ENCODE results near the gene USH2A. TPM values are rescaled to one million over a fixed set of nuclear protein-coding genes. Genes with fewer than 3 reads are reported as not detected.

Gene USH2A
- total RNA-seq, 1 donor from 2014 or later = not detected

- no peak overlapping the region for H3K4me3 ChIP-seq (ENCODE audit: low read depth, low read length)
- DNase-seq (ENCODE audit: low read depth) = no peak
- TF ChIP-seq CTCF (conservative IDR thresholded peaks at IDR 0.05; ENCODE audit: low read depth, low read length) = no peak
Observed at GRCh38 chr1:215600867-215601266, 822.4 kb downstream of the USH2A start.

- no peak for DNase-seq (ENCODE audit: low read depth)
- no peak overlapping the region for H3K4me3 ChIP-seq (ENCODE audit: low read depth, low read length)
- TF ChIP-seq CTCF (conservative IDR thresholded peaks at IDR 0.05; ENCODE audit: low read depth, low read length) = no peak
Observed at GRCh38 chr1:215600258-215600792, 822.9 kb downstream of the USH2A start.

- no peak for TF ChIP-seq CTCF (conservative IDR thresholded peaks at IDR 0.05; ENCODE audit: low read depth, low read length)
- DNase-seq (ENCODE audit: low read depth) = no peak
- no peak overlapping the region for H3K4me3 ChIP-seq (ENCODE audit: low read depth, low read length)
Observed at GRCh38 chr1:215599418-215600074, 823.7 kb downstream of the USH2A start.

GRCh38 chr1:215597961-215598360, 825.3 kb downstream of the USH2A start:
- TF ChIP-seq CTCF (conservative IDR thresholded peaks at IDR 0.05; ENCODE audit: low read depth, low read length) = no peak
- H3K4me3 ChIP-seq (ENCODE audit: low read depth, low read length) = no peak overlapping the region
- no peak for DNase-seq (ENCODE audit: low read depth)

DNA sequence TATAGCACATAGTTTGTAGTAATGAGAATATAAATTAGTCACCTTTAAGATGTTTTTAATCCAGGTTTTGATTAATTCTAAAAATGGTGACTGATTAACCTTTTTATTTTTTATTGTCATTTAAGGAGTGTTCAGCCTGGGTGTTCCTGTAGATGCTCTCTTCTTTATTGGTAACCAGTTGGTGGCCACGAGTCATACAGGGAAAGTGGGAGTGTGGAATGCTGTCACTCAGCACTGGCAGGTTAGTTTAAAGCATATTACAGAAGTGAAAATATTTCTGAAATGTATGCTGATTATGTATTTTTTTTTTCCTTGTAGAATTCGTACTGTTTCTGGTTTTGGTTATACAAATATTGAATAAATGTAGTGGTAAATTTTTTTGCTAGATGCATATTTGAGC, 828.0 kb downstream of the USH2A start:
- H3K4me3 ChIP-seq (ENCODE audit: low read depth, low read length) = no peak overlapping the region
- no peak for DNase-seq (ENCODE audit: low read depth)
- TF ChIP-seq CTCF (conservative IDR thresholded peaks at IDR 0.05; ENCODE audit: low read depth, low read length) = no peak

DNA sequence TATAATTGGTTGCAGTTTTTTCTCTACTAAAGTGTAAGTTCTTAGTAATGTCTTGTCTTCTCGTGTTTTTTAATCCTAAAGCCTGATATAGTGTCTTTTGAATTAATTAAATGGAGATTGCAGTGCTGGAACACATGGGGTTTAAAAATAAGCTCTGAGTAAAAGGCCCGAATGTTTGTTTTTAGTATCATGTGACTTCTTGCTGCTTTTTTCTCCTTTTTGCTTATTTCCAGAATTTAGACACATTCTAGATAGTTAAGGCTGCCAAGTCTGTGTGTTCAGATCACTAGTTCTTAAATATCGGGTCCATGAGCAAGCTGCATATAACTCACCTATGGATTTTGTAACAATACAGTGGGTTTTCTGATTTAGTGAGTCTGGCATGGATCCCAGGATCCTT, 828.6 kb downstream of the USH2A start:
- DNase-seq (ENCODE audit: low read depth) = no peak
- no peak for TF ChIP-seq CTCF (conservative IDR thresholded peaks at IDR 0.05; ENCODE audit: low read depth, low read length)
- H3K4me3 ChIP-seq (ENCODE audit: low read depth, low read length) = no peak overlapping the region

All from epithelial cell of proximal tubule (primary cell).